GM12878 (cell line): ENCODE data around the gene SGMS1. TPM values are rescaled to one million over a fixed set of nuclear protein-coding genes. Genes with fewer than 3 reads are reported as not detected.

Experiments used
- BHLHE40 ChIP-seq, 2 experiments: fragments of 450-650 bp in 1 of 2; IDR thresholded peaks; 2 replicates each; pipeline ENCODE4 v1.6.1; 2011 to 2017; ENCODE audit warnings: low read depth in 2 of 2, borderline replicate concordance in 1 of 2, improper control_type of control experiment in 1 of 2, low read length in 1 of 2, mild to moderate bottlenecking in 1 of 2
- BMI1 ChIP-seq: fragments of 450-650 bp; IDR thresholded peaks from 2 replicates; pipeline ENCODE4 v1.6.1; 2016; ENCODE audit warnings: mild to moderate bottlenecking, moderate library complexity, borderline replicate concordance
- CHD4 ChIP-seq: fragments of 200-600 bp; sonication (generic); IDR thresholded peaks from 2 replicates; pipeline ENCODE4 v1.6.1; 2016; ENCODE audit warnings: mild to moderate bottlenecking
- CREB1 ChIP-seq: IDR thresholded peaks from 2 replicates; pipeline ENCODE4 v1.6.1; 2012; ENCODE audit warnings: low read depth, mild to moderate bottlenecking, inconsistent platforms
- EZH2 ChIP-seq: IDR thresholded peaks from 2 replicates; pipeline ENCODE4 v1.6.1; 2012; ENCODE audit warnings: low read depth, mild to moderate bottlenecking, control low read depth, inconsistent platforms, low read length, borderline replicate concordance; ENCODE audit not compliant: control insufficient read depth
- FOS ChIP-seq: IDR thresholded peaks from 3 replicates; pipeline ENCODE4 v1.6.1; 2011; ENCODE audit warnings: borderline replicate concordance; ENCODE audit not compliant: insufficient read length; ENCODE audit errors: extremely low read depth
- IKZF1 ChIP-seq: fragments of 450-650 bp; conservative IDR thresholded peaks from 2 replicates; pipeline ENCODE4 v1.6.1; 2017; ENCODE audit warnings: antibody characterized with exemption, mild to moderate bottlenecking
- KLF5 ChIP-seq: fragments of 450-650 bp; IDR thresholded peaks from 2 replicates; pipeline ENCODE4 v1.6.1; 2014; ENCODE audit warnings: mild to moderate bottlenecking; ENCODE audit not compliant: partially characterized antibody
- MAX ChIP-seq: IDR thresholded peaks from 2 replicates; pipeline ENCODE4 v1.6.1; 2012; ENCODE audit warnings: low read depth, low read length, improper control_type of control experiment
- MXI1 ChIP-seq: fragments of 150-350 bp; IDR thresholded peaks from 2 replicates; pipeline ENCODE4 v1.6.1; 2011; ENCODE audit warnings: low read depth, mild to moderate bottlenecking, inconsistent platforms, low read length, improper control_type of control experiment
- MYB ChIP-seq: fragments of 150-350 bp; IDR thresholded peaks from 2 replicates; pipeline ENCODE4 v1.6.1; 2014; ENCODE audit warnings: mild to moderate bottlenecking, low read depth, low read length, borderline replicate concordance
- NR2C2 ChIP-seq: IDR thresholded peaks from 2 replicates; pipeline ENCODE4 v1.6.1; 2011; ENCODE audit warnings: borderline replicate concordance, low read depth; ENCODE audit not compliant: control insufficient read depth, insufficient read length
- POU2F2 ChIP-seq: IDR thresholded peaks from 3 replicates; pipeline ENCODE4 v1.6.1; 2011; ENCODE audit warnings: low read depth, mild to moderate bottlenecking, low read length, borderline replicate concordance
- RBBP5 ChIP-seq: fragments of 200-600 bp; sonication (generic); conservative IDR thresholded peaks from 2 replicates; pipeline ENCODE4 v1.6.1; 2016
- RFX5 ChIP-seq: IDR thresholded peaks from 2 replicates; pipeline ENCODE4 v1.6.1; 2011; ENCODE audit warnings: low read depth, low read length, improper control_type of control experiment
- RUNX3 ChIP-seq: IDR thresholded peaks from 2 replicates; pipeline ENCODE4 v1.6.1; 2012; ENCODE audit warnings: low read length, inconsistent platforms
- SMARCA5 ChIP-seq: fragments of 450-650 bp; IDR thresholded peaks from 2 replicates; pipeline ENCODE4 v1.6.1; 2017; ENCODE audit warnings: mild to moderate bottlenecking
- SMC3 ChIP-seq: IDR thresholded peaks from 2 replicates; pipeline ENCODE4 v1.6.1; 2011; ENCODE audit warnings: low read length, improper control_type of control experiment, borderline replicate concordance
- STAT1 ChIP-seq: fragments of 450-650 bp; conservative IDR thresholded peaks from 2 replicates; pipeline ENCODE4 v1.6.1; 2014; ENCODE audit warnings: antibody characterized with exemption, mild to moderate bottlenecking
- TAF1 ChIP-seq: IDR thresholded peaks from 2 replicates; pipeline ENCODE4 v1.6.1; 2011; ENCODE audit warnings: mild to moderate bottlenecking, low read depth, low read length, borderline replicate concordance
- ZNF687 ChIP-seq: fragments of 450-650 bp; IDR thresholded peaks from 2 replicates; pipeline ENCODE4 v1.6.1; 2017; ENCODE audit warnings: mild to moderate bottlenecking, moderate library complexity
- ZSCAN29 ChIP-seq: fragments of 450-650 bp; IDR thresholded peaks from 2 replicates; pipeline ENCODE4 v1.6.1; 2017; ENCODE audit warnings: mild to moderate bottlenecking, moderate library complexity
- polyA plus RNA-seq, 11 experiments: library from polyadenylated mRNA; depleted of rRNA in 4 of 11; unstranded in 6 of 11; stranded (reverse) in 5 of 11; fragments of >200 nt; fragmentation: Nextera tagmentation in 4 of 11; fragmentation: Illumina TruSeq in 1 of 11; extraction: Ambion mirVana in 4 of 11; extraction: Trizol in 1 of 11; gene quantifications; 1 replicate in 1 of 11; 2 replicates in 10 of 11; pipeline versions ENCODE4 v1.2.1 to v1.2.3, GENCODE V29; 2011 to 2016; ENCODE audit warnings: inconsistent platforms in 2 of 11, missing spikeins in 2 of 11, low read depth in 1 of 11
- total RNA-seq, 4 experiments: library from RNA; depleted of rRNA in 3 of 4; stranded (reverse); fragments of >200 nt in 3 of 4; fragmentation: Illumina TruSeq in 1 of 4; extraction: Trizol in 1 of 4; gene quantifications; 2 replicates each; pipeline versions ENCODE4 v1.2.1 to v1.2.3, GENCODE V29; 2013 to 2021
- TF ChIP-seq, protein P1 (sequence below): fragments of 450-650 bp; IDR thresholded peaks from 2 replicates; pipeline ENCODE4 v1.6.1; 2017; ENCODE audit warnings: mild to moderate bottlenecking, moderate library complexity

SGMS1 gene
- total and polyA plus RNA-seq, 10 of the 15 experiments (the other 5 are each of a cell fraction or from before 2014, with no cell fraction given) = 1.4 to 14.5 (median 4.9) TPM

DNA sequence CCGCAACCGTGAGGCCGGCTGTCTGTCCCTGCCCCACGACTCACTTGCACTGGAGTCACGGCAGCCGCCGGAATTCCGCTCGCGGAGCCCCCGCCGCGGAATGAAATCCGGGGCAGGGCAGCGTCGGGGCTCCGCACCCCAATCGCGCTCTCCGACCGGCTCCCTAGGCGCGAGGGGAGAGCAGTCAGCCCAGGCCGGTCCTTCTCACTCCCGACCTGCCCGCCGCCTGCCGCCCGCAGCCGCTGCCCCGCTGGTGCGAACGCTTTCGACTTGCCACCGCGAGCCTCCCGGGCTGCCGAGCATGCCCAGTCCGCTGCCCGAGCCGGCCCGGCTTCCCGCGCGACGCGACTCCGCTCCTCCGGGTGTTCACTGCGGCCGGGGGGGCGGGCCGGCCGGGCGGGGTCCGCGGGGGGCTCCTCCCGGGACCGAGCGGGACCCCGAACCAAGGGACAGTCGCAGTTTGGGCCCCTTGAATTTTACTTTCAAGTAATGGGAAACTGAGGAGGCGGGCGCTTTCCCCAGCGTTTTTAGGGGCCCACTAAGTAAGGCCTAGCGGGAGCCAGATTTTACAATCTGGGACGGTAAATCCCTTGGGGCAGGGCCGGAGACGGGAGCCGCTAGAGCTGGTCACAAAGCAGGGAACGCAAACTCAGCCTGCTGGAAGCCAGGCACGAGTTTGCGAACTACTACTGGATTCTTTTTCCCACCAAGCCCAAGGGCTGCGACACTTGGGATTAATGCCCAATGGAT lies at the start of gene SGMS1 (continued):
- TF ChIP-seq, protein P1, sequence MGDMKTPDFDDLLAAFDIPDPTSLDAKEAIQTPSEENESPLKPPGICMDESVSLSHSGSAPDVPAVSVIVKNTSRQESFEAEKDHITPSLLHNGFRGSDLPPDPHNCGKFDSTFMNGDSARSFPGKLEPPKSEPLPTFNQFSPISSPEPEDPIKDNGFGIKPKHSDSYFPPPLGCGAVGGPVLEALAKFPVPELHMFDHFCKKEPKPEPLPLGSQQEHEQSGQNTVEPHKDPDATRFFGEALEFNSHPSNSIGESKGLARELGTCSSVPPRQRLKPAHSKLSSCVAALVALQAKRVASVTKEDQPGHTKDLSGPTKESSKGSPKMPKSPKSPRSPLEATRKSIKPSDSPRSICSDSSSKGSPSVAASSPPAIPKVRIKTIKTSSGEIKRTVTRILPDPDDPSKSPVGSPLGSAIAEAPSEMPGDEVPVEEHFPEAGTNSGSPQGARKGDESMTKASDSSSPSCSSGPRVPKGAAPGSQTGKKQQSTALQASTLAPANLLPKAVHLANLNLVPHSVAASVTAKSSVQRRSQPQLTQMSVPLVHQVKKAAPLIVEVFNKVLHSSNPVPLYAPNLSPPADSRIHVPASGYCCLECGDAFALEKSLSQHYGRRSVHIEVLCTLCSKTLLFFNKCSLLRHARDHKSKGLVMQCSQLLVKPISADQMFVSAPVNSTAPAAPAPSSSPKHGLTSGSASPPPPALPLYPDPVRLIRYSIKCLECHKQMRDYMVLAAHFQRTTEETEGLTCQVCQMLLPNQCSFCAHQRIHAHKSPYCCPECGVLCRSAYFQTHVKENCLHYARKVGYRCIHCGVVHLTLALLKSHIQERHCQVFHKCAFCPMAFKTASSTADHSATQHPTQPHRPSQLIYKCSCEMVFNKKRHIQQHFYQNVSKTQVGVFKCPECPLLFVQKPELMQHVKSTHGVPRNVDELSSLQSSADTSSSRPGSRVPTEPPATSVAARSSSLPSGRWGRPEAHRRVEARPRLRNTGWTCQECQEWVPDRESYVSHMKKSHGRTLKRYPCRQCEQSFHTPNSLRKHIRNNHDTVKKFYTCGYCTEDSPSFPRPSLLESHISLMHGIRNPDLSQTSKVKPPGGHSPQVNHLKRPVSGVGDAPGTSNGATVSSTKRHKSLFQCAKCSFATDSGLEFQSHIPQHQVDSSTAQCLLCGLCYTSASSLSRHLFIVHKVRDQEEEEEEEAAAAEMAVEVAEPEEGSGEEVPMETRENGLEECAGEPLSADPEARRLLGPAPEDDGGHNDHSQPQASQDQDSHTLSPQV = no peak
- TF ChIP-seq SMARCA5 = 0 out of 2 replicates have a peak, but pooled peaks have one; percentile 18
- TF ChIP-seq TAF1 = no peak
- 0 out of 2 replicates have a peak, but pooled peaks have one; percentile 27 for TF ChIP-seq ZNF687
- TF ChIP-seq RFX5 = no peak
- peak; percentile 71; the same call in 1 of the 2 replicates for TF ChIP-seq RBBP5
- peak; percentile 70 for TF ChIP-seq IKZF1
- TF ChIP-seq BMI1 = no peak
- TF ChIP-seq MAX = no peak
- TF ChIP-seq KLF5 = no peak
- TF ChIP-seq POU2F2 = no peak
- no peak for TF ChIP-seq SMC3
- TF ChIP-seq NR2C2 = no peak
- TF ChIP-seq STAT1 = no peak
- TF ChIP-seq CREB1 = peak; percentile 51; the same call in 1 of the 2 replicates
- peak; percentile 80; the same call in 1 of the 2 replicates for TF ChIP-seq ZSCAN29
- no peak for TF ChIP-seq EZH2
- TF ChIP-seq MXI1 = no peak; the same call in 1 of the 2 replicates
- TF ChIP-seq FOS = no peak
- TF ChIP-seq CHD4 = 0 out of 2 replicates have a peak, but pooled peaks have one; percentile 11
- peak in 1 of 2 experiments; percentile 60; a peak in 2 of 4 replicates for TF ChIP-seq BHLHE40 (IDR thresholded peaks at IDR 0.05; ENCODE audit: borderline replicate concordance in 1 of 2, low read depth in 2 of 2, low read length in 1 of 2)
- 0 out of 2 replicates have a peak, but pooled peaks have one; percentile 9 for TF ChIP-seq RUNX3
- TF ChIP-seq MYB = no peak
